Measurements from ENCODE around the gene USP13.
"Not testable (repeated sequence)": the region's sequence is repeated elsewhere in the genome, so short reads cannot be mapped to it uniquely, and the experiment has no call there.

USP13 gene

GRCh38 chr3:179771797-179772196 is 119.0 kb downstream of the USP13 start:
- Mint-ChIP-seq H3K4me3 (no peak overlapping the region), H3K36me3 (peaks cover 30% of the 10 kb centered on the region), H3K9me3 (no peaks in the 10 kb centered on the region), H3K27me3 (no peaks in the 10 kb centered on the region), H3K27ac (no peak overlapping the region), H3K4me1 (no peaks in the 10 kb centered on the region)

DNA sequence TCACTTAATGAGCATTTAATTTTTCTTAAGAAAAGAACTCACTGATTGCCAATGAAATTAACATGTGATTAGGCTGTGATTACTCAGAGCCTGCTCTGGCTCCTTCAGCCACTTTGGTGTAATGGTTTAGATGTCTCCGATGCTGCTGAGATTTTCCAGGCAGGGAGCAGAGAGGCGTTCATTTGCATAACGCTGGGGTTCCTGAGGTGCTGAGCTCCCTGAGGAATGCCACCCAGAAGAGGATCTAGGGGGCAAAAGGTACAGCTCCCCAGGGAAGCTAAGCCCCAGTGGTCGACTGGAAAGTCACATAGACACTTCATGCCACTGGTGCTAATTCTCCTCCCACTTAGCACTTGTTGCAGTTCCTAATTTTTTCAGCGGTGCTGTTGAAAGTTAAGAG is 119.5 kb downstream of the USP13 start:
- H3K9me3 Mint-ChIP-seq = no peaks in the 10 kb centered on the region
- H3K4me3 Mint-ChIP-seq = no peak overlapping the region
- no peaks in the 10 kb centered on the region for H3K27me3 Mint-ChIP-seq
- H3K27ac Mint-ChIP-seq = no peak overlapping the region
- no peaks in the 10 kb centered on the region for H3K4me1 Mint-ChIP-seq
- peaks cover 27% of the 10 kb centered on the region for H3K36me3 Mint-ChIP-seq

DNA sequence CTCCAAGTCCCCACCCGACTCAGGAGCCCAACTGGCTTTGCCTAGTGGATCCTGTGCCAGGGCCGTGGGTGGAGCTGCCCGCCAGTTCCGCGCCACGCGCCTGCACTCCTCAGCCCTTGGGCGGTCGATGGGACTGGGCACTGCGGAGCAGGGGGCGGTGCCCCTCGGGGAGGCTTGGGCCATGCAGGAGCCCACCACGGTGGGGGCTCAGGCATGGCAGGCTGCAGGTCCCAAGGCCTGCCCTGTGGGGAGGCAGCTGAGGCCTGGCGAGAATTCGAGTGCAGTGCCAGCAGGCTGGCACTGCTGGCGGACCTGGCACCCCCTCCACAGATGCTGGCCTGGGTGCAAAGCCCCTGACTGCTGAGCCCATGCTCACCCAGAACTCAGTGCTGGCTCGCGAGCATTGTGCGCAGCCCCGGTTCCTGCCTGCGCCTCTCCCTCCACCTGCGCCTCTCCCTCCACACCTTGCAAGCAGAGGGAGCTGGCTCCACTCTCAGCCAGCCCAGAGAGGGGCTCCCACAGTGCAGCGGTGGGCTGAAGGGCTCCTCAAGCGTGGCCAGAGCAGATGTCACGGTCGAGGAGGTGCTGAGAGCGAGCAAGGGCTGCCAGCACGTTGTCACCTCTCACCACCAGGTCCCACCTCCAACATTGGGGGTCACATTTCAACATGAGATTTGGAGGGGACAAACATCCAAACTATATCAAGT is 122.7 kb downstream of the USP13 start:
- no peak overlapping the region for H3K27ac Mint-ChIP-seq
- H3K36me3 Mint-ChIP-seq = peaks cover 35% of the 10 kb centered on the region
- H3K4me1 Mint-ChIP-seq = no peaks in the 10 kb centered on the region
- H3K9me3 Mint-ChIP-seq = no peaks in the 10 kb centered on the region
- H3K27me3 Mint-ChIP-seq = no peaks in the 10 kb centered on the region
- H3K4me3 Mint-ChIP-seq = no peak overlapping the region

DNA sequence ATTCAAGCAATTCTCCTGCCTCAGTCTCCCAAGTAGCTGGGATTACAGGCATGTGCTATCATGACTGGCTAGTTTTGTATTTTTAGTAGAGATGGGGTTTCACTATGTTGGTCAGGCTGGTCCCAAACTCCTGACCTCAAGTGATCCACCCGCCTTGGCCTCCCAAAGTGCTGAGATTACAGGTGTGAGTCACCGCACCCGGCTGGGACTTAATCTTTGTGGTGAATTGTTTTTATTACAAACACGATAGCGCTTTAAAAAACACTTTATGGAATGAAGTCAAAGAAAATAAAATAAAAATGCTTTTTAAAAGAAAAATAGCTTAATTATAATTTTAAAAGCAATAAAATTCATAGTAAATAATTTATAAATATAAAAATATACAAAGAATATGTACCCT is 130.0 kb downstream of the USP13 start:
- H3K36me3 Mint-ChIP-seq = peaks cover 27% of the 10 kb centered on the region
- H3K27ac Mint-ChIP-seq, H3K4me1 Mint-ChIP-seq, H3K27me3 Mint-ChIP-seq, H3K9me3 Mint-ChIP-seq, H3K4me3 Mint-ChIP-seq: not testable (repeated sequence)

- Mint-ChIP-seq H3K27ac (no peak overlapping the region), H3K4me1 (no peaks in the 10 kb centered on the region), H3K4me3 (no peak overlapping the region), H3K27me3 (no peaks in the 10 kb centered on the region), H3K9me3 (no peaks in the 10 kb centered on the region), H3K36me3 (peaks cover 11% of the 10 kb centered on the region)
Measured at GRCh38 chr3:179788996-179789395, 136.2 kb downstream of the USP13 start.

- Mint-ChIP-seq H3K27ac (no peak overlapping the region), H3K9me3 (no peaks in the 10 kb centered on the region), H3K4me1 (peaks cover 4% of the 10 kb centered on the region), H3K36me3 (peaks cover 5% of the 10 kb centered on the region), H3K27me3 (peaks cover 2% of the 10 kb centered on the region), H3K4me3 (no peak overlapping the region)
Measured at GRCh38 chr3:179791793-179792192, 139.0 kb downstream of the USP13 start.

- H3K9me3 Mint-ChIP-seq = no peaks in the 10 kb centered on the region
- H3K36me3 Mint-ChIP-seq = no peaks in the 10 kb centered on the region
- H3K27me3 Mint-ChIP-seq = peaks cover 2% of the 10 kb centered on the region
Measured at GRCh38 chr3:179794355-179794754, 141.5 kb downstream of the USP13 start.

DNA sequence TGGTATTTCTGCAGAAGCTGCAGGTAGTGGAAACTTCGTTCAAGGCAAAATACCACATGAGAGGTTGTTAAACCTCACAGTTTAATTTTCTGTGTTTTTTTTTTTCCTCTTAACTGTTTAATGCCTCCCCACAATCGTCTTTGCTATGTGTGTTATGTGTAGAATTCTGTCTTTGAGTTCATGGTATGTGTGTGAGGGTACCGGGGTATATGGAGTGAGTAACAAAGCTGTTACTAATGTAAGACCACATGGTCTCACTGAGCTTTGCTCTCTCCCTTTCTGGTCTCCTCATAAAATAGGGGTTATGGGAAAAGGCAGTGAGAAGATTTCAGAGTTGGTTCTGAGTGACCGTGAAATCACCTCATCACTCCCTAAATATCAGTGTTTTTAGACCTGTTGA is 143.6 kb downstream of the USP13 start:
- Mint-ChIP-seq H3K27me3 (peaks cover 4% of the 10 kb centered on the region), H3K9me3 (no peaks in the 10 kb centered on the region), H3K4me3 (no peak overlapping the region), H3K4me1 (peaks cover 4% of the 10 kb centered on the region), H3K27ac (no peak overlapping the region), H3K36me3 (no peaks in the 10 kb centered on the region)

More at GRCh38 chr3:179794355-179794754, 141.5 kb downstream of the USP13 start:
- no peak overlapping the region for H3K4me3 Mint-ChIP-seq
- H3K27ac Mint-ChIP-seq = no peak overlapping the region
- peaks cover 4% of the 10 kb centered on the region for H3K4me1 Mint-ChIP-seq

DNA sequence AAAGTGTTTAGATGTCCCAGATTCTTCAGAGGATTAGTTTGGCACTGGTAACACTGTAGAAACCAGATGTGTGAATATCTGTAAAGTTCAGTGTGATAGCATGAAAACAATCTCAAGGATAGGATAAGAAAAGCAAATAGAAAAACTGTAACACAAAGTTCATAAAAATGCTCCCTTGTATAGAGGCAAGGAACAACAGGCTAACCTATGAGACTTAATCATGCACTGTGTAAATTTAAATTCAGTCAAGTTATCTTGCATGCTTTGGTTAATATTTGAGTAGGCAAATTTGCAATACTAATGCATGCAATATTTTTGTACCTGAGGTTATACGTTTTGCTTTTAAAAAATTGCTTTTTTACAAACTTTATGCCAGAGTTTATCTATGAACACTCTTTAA is 144.4 kb downstream of the USP13 start:
- Mint-ChIP-seq H3K36me3 (no peaks in the 10 kb centered on the region), H3K27ac (no peak overlapping the region), H3K4me3 (no peak overlapping the region), H3K27me3 (peaks cover 4% of the 10 kb centered on the region), H3K9me3 (no peaks in the 10 kb centered on the region), H3K4me1 (peaks cover 4% of the 10 kb centered on the region)

DNA sequence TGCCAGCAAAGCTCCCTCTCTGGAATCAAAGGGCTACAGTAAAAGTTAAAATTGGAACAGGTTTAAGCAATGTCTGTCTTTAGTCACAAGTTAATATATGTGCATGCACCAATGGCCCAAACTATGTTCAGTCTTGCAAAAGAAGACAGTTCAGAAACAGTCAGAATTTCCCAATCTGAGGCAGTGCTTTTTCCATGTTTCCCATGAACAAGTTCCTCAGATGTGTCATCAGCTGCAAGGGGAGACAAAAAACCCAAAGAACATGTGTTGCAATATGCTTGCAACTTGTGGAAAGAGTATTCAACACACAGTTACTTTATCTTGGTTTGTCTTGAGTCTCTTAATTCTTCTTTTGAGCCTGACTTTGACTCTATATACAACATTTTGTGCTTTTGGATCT is 148.4 kb downstream of the USP13 start:
- Mint-ChIP-seq H3K27me3 (peaks cover 6% of the 10 kb centered on the region), H3K4me1 (no peaks in the 10 kb centered on the region), H3K36me3 (no peaks in the 10 kb centered on the region), H3K9me3 (no peaks in the 10 kb centered on the region), H3K4me3 (no peak overlapping the region), H3K27ac (no peak overlapping the region)

- Mint-ChIP-seq H3K36me3 (no peaks in the 10 kb centered on the region), H3K27me3 (peaks cover 6% of the 10 kb centered on the region), H3K27ac (no peak overlapping the region), H3K9me3 (no peaks in the 10 kb centered on the region), H3K4me3 (no peak overlapping the region), H3K4me1 (no peaks in the 10 kb centered on the region)
Measured at GRCh38 chr3:179801856-179802255, 149.0 kb downstream of the USP13 start.

- H3K36me3 Mint-ChIP-seq = no peaks in the 10 kb centered on the region
- no peak overlapping the region for H3K4me3 Mint-ChIP-seq
- H3K27ac Mint-ChIP-seq = no peak overlapping the region
- H3K4me1 Mint-ChIP-seq = no peaks in the 10 kb centered on the region
- H3K9me3 Mint-ChIP-seq = no peaks in the 10 kb centered on the region
- peaks cover 5% of the 10 kb centered on the region for H3K27me3 Mint-ChIP-seq
Measured at GRCh38 chr3:179806177-179806576, 153.3 kb downstream of the USP13 start.

DNA sequence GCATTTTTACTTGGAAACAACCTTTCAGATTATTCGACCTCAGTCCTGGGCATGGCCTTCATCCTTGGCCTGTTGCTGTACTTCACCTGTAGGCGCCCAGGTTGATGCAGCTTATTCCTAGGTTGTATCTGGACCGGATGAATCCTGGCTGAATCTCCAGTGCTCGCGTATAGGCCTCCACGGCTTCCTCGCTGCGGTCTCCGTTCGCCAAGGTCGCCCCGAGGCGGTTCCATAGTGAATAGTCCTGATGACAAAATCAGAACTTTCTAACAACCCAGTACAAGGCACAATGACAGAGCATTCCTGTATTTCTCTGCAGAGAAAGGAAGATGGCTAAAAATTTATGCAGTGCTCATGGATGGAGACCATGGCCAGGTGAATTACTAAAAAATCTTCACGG is 154.7 kb downstream of the USP13 start:
- Mint-ChIP-seq H3K36me3 (no peaks in the 10 kb centered on the region), H3K27ac (no peak overlapping the region), H3K4me3 (no peak overlapping the region), H3K27me3 (peaks cover 4% of the 10 kb centered on the region), H3K9me3 (no peaks in the 10 kb centered on the region), H3K4me1 (no peaks in the 10 kb centered on the region)

DNA sequence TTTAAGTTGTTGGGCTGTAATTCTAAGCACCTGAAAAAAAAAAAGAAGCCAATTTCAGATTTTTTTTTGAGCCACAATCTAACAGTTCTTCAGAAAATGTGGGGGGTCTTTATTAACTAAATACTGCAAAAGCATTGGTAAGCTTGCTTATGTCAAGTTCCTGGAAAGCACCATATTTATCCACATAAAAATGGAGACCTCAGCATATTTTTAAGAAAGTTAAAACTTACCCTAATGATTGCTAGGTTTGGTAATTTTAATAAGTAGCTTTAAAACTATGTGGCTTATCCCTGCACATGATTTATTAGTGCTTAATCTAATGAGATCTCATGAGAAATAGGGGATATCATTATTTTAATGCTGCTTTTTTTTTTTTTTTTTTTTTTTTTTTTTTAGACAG is 156.8 kb downstream of the USP13 start:
- Mint-ChIP-seq H3K36me3 (no peaks in the 10 kb centered on the region), H3K4me3 (no peak overlapping the region), H3K27me3 (peaks cover 4% of the 10 kb centered on the region), H3K4me1 (no peaks in the 10 kb centered on the region), H3K27ac (no peak overlapping the region), H3K9me3 (no peaks in the 10 kb centered on the region)

- H3K4me1 Mint-ChIP-seq = no peaks in the 10 kb centered on the region
- H3K27me3 Mint-ChIP-seq = peaks cover 2% of the 10 kb centered on the region
- no peak overlapping the region for H3K27ac Mint-ChIP-seq
- no peaks in the 10 kb centered on the region for H3K9me3 Mint-ChIP-seq
- H3K36me3 Mint-ChIP-seq = no peaks in the 10 kb centered on the region
- H3K4me3 Mint-ChIP-seq = no peak overlapping the region
Measured at GRCh38 chr3:179811321-179812095, 158.7 kb downstream of the USP13 start.

DNA sequence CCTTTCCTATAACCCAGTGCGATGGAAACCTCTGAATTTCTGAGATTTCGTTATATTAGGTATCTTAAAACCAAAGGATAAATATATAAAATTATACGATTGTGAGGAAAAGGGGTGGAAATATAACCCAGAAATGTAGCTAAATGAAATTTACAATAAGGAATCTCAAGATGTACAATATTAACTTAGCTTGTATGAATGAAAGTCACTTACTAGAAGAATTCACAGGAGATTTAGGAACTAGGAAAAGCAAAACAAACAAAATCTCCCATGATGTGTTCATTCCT is 159.2 kb downstream of the USP13 start:
- Mint-ChIP-seq H3K36me3 (no peaks in the 10 kb centered on the region), H3K4me1 (no peaks in the 10 kb centered on the region), H3K27ac (no peak overlapping the region), H3K9me3 (no peaks in the 10 kb centered on the region), H3K27me3 (peaks cover 2% of the 10 kb centered on the region), H3K4me3 (no peak overlapping the region)

DNA sequence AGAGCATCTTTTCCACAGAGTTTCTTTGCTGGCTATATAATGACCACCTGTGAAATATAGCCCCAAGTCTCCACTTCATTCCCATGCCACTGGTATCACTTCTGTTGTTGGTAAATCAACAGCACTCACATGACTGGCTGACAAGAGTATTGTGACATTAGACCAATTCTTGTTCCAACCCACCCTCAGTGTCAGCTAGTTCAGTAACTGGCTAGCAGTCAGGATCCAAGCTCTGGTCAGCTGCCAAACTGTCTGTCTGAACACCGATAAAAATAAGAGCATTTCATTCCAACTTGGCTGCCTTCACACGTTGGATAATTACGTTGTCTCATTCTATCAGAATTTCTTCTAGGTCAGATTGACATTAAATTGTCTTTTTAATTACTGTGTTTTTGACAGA is 166.5 kb downstream of the USP13 start:
- Mint-ChIP-seq H3K4me1 (no peaks in the 10 kb centered on the region), H3K4me3 (no peak overlapping the region), H3K36me3 (no peaks in the 10 kb centered on the region), H3K9me3 (no peaks in the 10 kb centered on the region), H3K27me3 (peaks cover 9% of the 10 kb centered on the region), H3K27ac (no peak overlapping the region)

Data from activated naive CD4-positive, alpha-beta T cell treated with anti-CD3 and anti-CD28 coated beads, Interleukin-2, amount 50 U/mL, for 24 hours (primary cell).